ENCODE data around the gene MTMR12.

DNA sequence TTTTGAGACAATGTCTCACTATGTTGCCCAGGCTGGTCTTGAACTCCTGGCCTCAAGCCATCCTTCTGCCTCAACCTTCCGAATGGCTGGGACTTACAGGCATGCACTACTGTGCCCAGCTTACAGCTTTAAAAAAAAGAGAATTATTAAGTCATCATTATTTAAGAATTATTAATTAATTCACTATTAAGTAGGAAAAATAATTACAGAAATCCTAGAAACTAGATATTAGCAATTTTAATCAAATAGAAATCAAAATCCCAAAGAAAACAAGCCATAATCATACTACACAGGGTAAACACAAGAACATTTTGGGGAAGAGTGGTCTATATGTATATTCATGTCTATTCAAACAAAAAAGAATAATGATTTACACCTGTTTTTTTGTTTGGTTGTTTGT, 19.6 kb upstream of the MTMR12 start:
- TF ChIP-seq, protein P1, sequence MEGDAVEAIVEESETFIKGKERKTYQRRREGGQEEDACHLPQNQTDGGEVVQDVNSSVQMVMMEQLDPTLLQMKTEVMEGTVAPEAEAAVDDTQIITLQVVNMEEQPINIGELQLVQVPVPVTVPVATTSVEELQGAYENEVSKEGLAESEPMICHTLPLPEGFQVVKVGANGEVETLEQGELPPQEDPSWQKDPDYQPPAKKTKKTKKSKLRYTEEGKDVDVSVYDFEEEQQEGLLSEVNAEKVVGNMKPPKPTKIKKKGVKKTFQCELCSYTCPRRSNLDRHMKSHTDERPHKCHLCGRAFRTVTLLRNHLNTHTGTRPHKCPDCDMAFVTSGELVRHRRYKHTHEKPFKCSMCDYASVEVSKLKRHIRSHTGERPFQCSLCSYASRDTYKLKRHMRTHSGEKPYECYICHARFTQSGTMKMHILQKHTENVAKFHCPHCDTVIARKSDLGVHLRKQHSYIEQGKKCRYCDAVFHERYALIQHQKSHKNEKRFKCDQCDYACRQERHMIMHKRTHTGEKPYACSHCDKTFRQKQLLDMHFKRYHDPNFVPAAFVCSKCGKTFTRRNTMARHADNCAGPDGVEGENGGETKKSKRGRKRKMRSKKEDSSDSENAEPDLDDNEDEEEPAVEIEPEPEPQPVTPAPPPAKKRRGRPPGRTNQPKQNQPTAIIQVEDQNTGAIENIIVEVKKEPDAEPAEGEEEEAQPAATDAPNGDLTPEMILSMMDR (conservative IDR thresholded peaks at IDR 0.05; ENCODE audit: low read depth in 2 of 2), result no peak
- TF ChIP-seq EZH2 (IDR thresholded peaks at IDR 0.05; ENCODE audit: low read depth, unreplicated experiment), result no peak
- no peak for TF ChIP-seq ZNF331 (CRISPR knock-in tag; IDR thresholded peaks at IDR 0.05; ENCODE audit: low read depth)
- no peak for TF ChIP-seq NANOG (IDR thresholded peaks at IDR 0.05; ENCODE audit: borderline replicate concordance)
- no peak for TF ChIP-seq EZH2phosphoT487 (IDR thresholded peaks at IDR 0.05; ENCODE audit: unreplicated experiment)
- TF ChIP-seq, protein P2, sequence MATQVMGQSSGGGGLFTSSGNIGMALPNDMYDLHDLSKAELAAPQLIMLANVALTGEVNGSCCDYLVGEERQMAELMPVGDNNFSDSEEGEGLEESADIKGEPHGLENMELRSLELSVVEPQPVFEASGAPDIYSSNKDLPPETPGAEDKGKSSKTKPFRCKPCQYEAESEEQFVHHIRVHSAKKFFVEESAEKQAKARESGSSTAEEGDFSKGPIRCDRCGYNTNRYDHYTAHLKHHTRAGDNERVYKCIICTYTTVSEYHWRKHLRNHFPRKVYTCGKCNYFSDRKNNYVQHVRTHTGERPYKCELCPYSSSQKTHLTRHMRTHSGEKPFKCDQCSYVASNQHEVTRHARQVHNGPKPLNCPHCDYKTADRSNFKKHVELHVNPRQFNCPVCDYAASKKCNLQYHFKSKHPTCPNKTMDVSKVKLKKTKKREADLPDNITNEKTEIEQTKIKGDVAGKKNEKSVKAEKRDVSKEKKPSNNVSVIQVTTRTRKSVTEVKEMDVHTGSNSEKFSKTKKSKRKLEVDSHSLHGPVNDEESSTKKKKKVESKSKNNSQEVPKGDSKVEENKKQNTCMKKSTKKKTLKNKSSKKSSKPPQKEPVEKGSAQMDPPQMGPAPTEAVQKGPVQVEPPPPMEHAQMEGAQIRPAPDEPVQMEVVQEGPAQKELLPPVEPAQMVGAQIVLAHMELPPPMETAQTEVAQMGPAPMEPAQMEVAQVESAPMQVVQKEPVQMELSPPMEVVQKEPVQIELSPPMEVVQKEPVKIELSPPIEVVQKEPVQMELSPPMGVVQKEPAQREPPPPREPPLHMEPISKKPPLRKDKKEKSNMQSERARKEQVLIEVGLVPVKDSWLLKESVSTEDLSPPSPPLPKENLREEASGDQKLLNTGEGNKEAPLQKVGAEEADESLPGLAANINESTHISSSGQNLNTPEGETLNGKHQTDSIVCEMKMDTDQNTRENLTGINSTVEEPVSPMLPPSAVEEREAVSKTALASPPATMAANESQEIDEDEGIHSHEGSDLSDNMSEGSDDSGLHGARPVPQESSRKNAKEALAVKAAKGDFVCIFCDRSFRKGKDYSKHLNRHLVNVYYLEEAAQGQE (IDR thresholded peaks at IDR 0.05; ENCODE audit: unreplicated experiment), result no peak
- no peak for TF ChIP-seq CREB1 (CRISPR knock-in tag; IDR thresholded peaks at IDR 0.05; ENCODE audit: low read depth)

All from GM23338 (cell line).